SK-N-SH (cell line): ENCODE measurements around the gene RPS6KL1. TPM values are rescaled to one million over a fixed set of nuclear protein-coding genes. Genes with fewer than 3 reads are reported as not detected.
A peak's percentile ranks its signal among the peaks of the same experiment; 100 is the strongest.

Experiments
- CTCF ChIA-PET: fragments of 300-600, 350-600 bp; formaldehyde crosslinking; extraction: SDS; loops from one replicate; lab custom pipeline; 2021; lab: Yijun Ruan, JAX
- POLR2A ChIA-PET: fragments of 350-600 bp; sonication (Branson Sonifier 250); formaldehyde crosslinking; extraction: SDS; loops from one replicate; lab custom pipeline; 2020; ENCODE audit warnings: antibody characterized with exemption, inconsistent platforms; lab: Yijun Ruan, JAX
- DNase-seq: peaks from one replicate; pipeline ENCODE4 v3.0.0; 2012
- H2AFZ ChIP-seq: fragments of 200-600 bp; sonication (generic); 2 replicates; pipeline ENCODE4 v1.8.1; 2016; ENCODE audit warnings: antibody characterized with exemption, mild to moderate bottlenecking, low read depth
- H3F3A ChIP-seq: fragments of 200-600 bp; sonication (generic); replicated peaks from 2 replicates; pipeline ENCODE3; 2016; ENCODE audit warnings: antibody characterized with exemption, mild to moderate bottlenecking; ENCODE audit not compliant: insufficient read depth
- H3K27ac ChIP-seq, 2 experiments: fragments of 200-500 bp in 1 of 2; fragments of 200-600 bp in 1 of 2; sonication (Bioruptor generic) in 1 of 2; sonication (generic), shearing (Covaris generic) in 1 of 2; 2 replicates each; pipeline versions ENCODE4 v1.5.1 to v1.6.1; 2014 to 2016; ENCODE audit warnings: low read depth in 2 of 2, inconsistent platforms in 1 of 2, low read length in 1 of 2, mild to moderate bottlenecking in 1 of 2, mixed read lengths in 1 of 2
- H3K27me3 ChIP-seq: fragments of 200-600 bp; sonication (generic), shearing (Covaris generic); 2 replicates; pipeline ENCODE4 v1.6.1; 2016; ENCODE audit warnings: mixed run types; ENCODE audit not compliant: insufficient read depth
- H3K36me3 ChIP-seq, 2 experiments: fragments of 200-500 bp in 1 of 2; fragments of 200-600 bp in 1 of 2; sonication (Bioruptor generic) in 1 of 2; sonication (generic) in 1 of 2; replicated peaks in 1 of 2; 2 replicates each; pipeline versions ENCODE3 to v1.5.1; 2014 to 2016; ENCODE audit warnings: low read length in 1 of 2, mild to moderate bottlenecking in 1 of 2; ENCODE audit not compliant: insufficient read depth in 2 of 2, control insufficient read depth in 1 of 2
- H3K4me1 ChIP-seq, 2 experiments: fragments of 200-500 bp in 1 of 2; fragments of 200-600 bp in 1 of 2; sonication (Bioruptor generic) in 1 of 2; sonication (generic), shearing (Covaris generic) in 1 of 2; 2 replicates each; pipeline versions ENCODE4 v1.5.1 to v1.6.1; 2014 to 2016; ENCODE audit warnings: low read depth in 1 of 2, low read length in 1 of 2, mixed run types in 1 of 2; ENCODE audit not compliant: insufficient read depth in 2 of 2, control insufficient read depth in 1 of 2
- H3K4me2 ChIP-seq: fragments of 200-600 bp; sonication (generic), shearing (Covaris generic); 2 replicates; pipeline ENCODE4 v1.6.1; 2017; ENCODE audit warnings: mixed run types
- H3K4me3 ChIP-seq, 2 experiments: fragments of 200-500 bp in 1 of 2; fragments of 200-600 bp in 1 of 2; sonication (Bioruptor generic) in 1 of 2; sonication (generic), shearing (Covaris generic) in 1 of 2; 2 replicates each; pipeline versions ENCODE4 v1.5.1 to v1.8.1; 2014 to 2016; ENCODE audit warnings: low read depth in 2 of 2, inconsistent platforms in 1 of 2, low read length in 1 of 2, mild to moderate bottlenecking in 1 of 2, mixed read lengths in 1 of 2, moderate library complexity in 1 of 2
- H3K79me2 ChIP-seq: fragments of 200-600 bp; sonication (generic); 2 replicates; pipeline ENCODE4 v1.8.1; 2017; ENCODE audit warnings: mild to moderate bottlenecking; ENCODE audit not compliant: insufficient read depth
- H3K9ac ChIP-seq: fragments of 200-600 bp; sonication (generic); 2 replicates; pipeline ENCODE4 v1.6.1; 2017; ENCODE audit warnings: mixed run types
- H3K9me2 ChIP-seq: fragments of 200-600 bp; sonication (generic); 2 replicates; pipeline ENCODE4 v1.6.1; 2017; ENCODE audit warnings: mixed run types
- H3K9me3 ChIP-seq: fragments of 200-600 bp; sonication (generic); 2 replicates; pipeline ENCODE4 v1.6.1; 2017; ENCODE audit warnings: mixed run types, mild to moderate bottlenecking, moderate library complexity
- H4K20me1 ChIP-seq: fragments of 200-600 bp; sonication (generic); 2 replicates; pipeline ENCODE4 v1.6.1; 2017; ENCODE audit warnings: mild to moderate bottlenecking, mixed run types; ENCODE audit not compliant: insufficient read depth
- ELF1 ChIP-seq: IDR thresholded peaks from 2 replicates; pipeline ENCODE4 v1.4.0; 2012
- EP300 ChIP-seq, 2 experiments: IDR thresholded peaks; 2 replicates each; pipeline versions ENCODE4 v1.4.0 to v1.6.1; 2012; ENCODE audit warnings: borderline replicate concordance in 1 of 2, low read depth in 1 of 2, low read length in 1 of 2
- EZH2phosphoT487 ChIP-seq: fragments of 200-600 bp; sonication (generic); IDR thresholded peaks from 2 replicates; pipeline ENCODE4 v1.6.1; 2017; ENCODE audit warnings: low read depth, mixed run types, mild to moderate bottlenecking, antibody characterized with exemption, moderate library complexity, borderline replicate concordance
- JUND ChIP-seq: IDR thresholded peaks from 2 replicates; pipeline ENCODE4 v1.4.0; 2012
- MXI1 ChIP-seq: IDR thresholded peaks from 2 replicates; pipeline ENCODE4 v1.6.1; 2012; ENCODE audit warnings: mild to moderate bottlenecking, low read depth, low read length, improper control_type of control experiment
- NFIC ChIP-seq: IDR thresholded peaks from 2 replicates; pipeline ENCODE4 v1.4.0; 2012; ENCODE audit warnings: borderline replicate concordance
- POLR2AphosphoS5 ChIP-seq: IDR thresholded peaks from 2 replicates; pipeline ENCODE4 v1.6.1; 2012; ENCODE audit warnings: low read depth, low read length
- RCOR1 ChIP-seq: fragments of 150-350 bp; IDR thresholded peaks from 2 replicates; pipeline ENCODE4 v1.6.1; 2017; ENCODE audit warnings: antibody characterized with exemption, low read length
- RFX5 ChIP-seq: IDR thresholded peaks from 2 replicates; pipeline ENCODE4 v1.6.1; 2012; ENCODE audit warnings: mild to moderate bottlenecking, improper control_type of control experiment, low read length
- TCF12 ChIP-seq: IDR thresholded peaks from 2 replicates; pipeline ENCODE4 v1.4.0; 2012
- TEAD4 ChIP-seq: IDR thresholded peaks from 2 replicates; pipeline ENCODE4 v1.4.0; 2012; ENCODE audit warnings: mild to moderate bottlenecking, borderline replicate concordance; ENCODE audit not compliant: insufficient read depth
- USF1 ChIP-seq: IDR thresholded peaks from 2 replicates; pipeline ENCODE4 v1.4.0; 2012; ENCODE audit warnings: low read depth, borderline replicate concordance
- YY1 ChIP-seq: IDR thresholded peaks from 2 replicates; pipeline ENCODE4 v1.4.0; 2012; ENCODE audit warnings: low read depth, mild to moderate bottlenecking
- WGBS: methylation state at CpG from one replicate; pipeline ENCODE4 v1.1.6; 2017; ENCODE audit warnings: low lambda C conversion rate; 5-methylcytosine and 5-hydroxymethylcytosine counted together
- polyA plus RNA-seq, 3 experiments: library from polyadenylated mRNA; depleted of rRNA; stranded (reverse); fragments of >200 nt; gene quantifications; 2 replicates each; pipeline ENCODE4 v1.2.3, GENCODE V29; 2012
- TF ChIP-seq, protein P1 (sequence below): fragments of 150-350 bp; IDR thresholded peaks from 2 replicates; pipeline ENCODE4 v1.6.1; 2016; ENCODE audit warnings: mild to moderate bottlenecking, low read depth, low read length

Gene RPS6KL1
- polyA plus RNA-seq, 1 of the 3 experiments (the other 2 are of a cell fraction) = 2.5 TPM

GRCh38 chr14:74910556-74910955 lies 12.5 kb downstream of the RPS6KL1 start:
- Histone ChIP-seq H3K36me3 (no peaks in the 10 kb centered on the region), H3K9me3 (no peaks in the 10 kb centered on the region), H4K20me1 (no peaks in the 10 kb centered on the region), H3K79me2 (no peaks in the 10 kb centered on the region), H2AFZ (no peak overlapping the region), H3K4me2 (no peak overlapping the region), H3K4me1 (no peaks in the 10 kb centered on the region; a peak in 1 of 4 replicates), H3K4me3 (no peak overlapping the region), H3K27ac (no peak overlapping the region), H3K9me2 (no peaks in the 10 kb centered on the region), H3F3A (peaks cover 6% of the 10 kb centered on the region), H3K9ac (no peak overlapping the region), H3K27me3 (no peaks in the 10 kb centered on the region)
- CTCF ChIA-PET = interaction anchor here (1.1 to 26.0 kb wide), 5 partner anchors 16 to 178 kb away, joined by 3 to 537 read pairs (median 24); partner anchors contain the start of gene YLPM1
- WGBS = 89% methylated on average over 8 of the region's 10 CpGs
- DNase-seq = peak; percentile 59
- TF ChIP-seq USF1 = no peak
- no peak for TF ChIP-seq ELF1
- no peak for TF ChIP-seq EP300 (IDR thresholded peaks at IDR 0.05; ENCODE audit: borderline replicate concordance in 1 of 2, low read depth in 1 of 2, low read length in 1 of 2)
- no peak for TF ChIP-seq NFIC
- no peak for TF ChIP-seq RFX5
- POLR2A ChIA-PET = interaction anchor here (1.8 kb wide), 1 partner anchor 12 kb away, joined by 4 read pairs; the partner anchor contains the start of gene RPS6KL1

GRCh38 chr14:74909911-74910310 lies 13.1 kb downstream of the RPS6KL1 start:
- Histone ChIP-seq H3K4me3 (no peak overlapping the region), H3K79me2 (no peaks in the 10 kb centered on the region)
- TF ChIP-seq POLR2AphosphoS5 (no peak), YY1 (no peak), RCOR1 (no peak), TEAD4 (no peak), NFIC (no peak), MXI1 (no peak), EZH2phosphoT487 (no peak), JUND (no peak), TCF12 (no peak), EP300 (IDR thresholded peaks at IDR 0.05; ENCODE audit: borderline replicate concordance in 1 of 2, low read depth in 1 of 2, low read length in 1 of 2) (no peak)
- TF ChIP-seq, protein P1, sequence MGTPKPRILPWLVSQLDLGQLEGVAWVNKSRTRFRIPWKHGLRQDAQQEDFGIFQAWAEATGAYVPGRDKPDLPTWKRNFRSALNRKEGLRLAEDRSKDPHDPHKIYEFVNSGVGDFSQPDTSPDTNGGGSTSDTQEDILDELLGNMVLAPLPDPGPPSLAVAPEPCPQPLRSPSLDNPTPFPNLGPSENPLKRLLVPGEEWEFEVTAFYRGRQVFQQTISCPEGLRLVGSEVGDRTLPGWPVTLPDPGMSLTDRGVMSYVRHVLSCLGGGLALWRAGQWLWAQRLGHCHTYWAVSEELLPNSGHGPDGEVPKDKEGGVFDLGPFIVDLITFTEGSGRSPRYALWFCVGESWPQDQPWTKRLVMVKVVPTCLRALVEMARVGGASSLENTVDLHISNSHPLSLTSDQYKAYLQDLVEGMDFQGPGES = no peak
- TF ChIP-seq, all 33 proteins: peak for 0
- Histone ChIP-seq H3K36me3 (peaks cover 0 to 2% of the 10 kb centered on the region in 2 experiments), H3K27me3 (no peaks in the 10 kb centered on the region), H3K9me2 (no peaks in the 10 kb centered on the region), H3K27ac (no peak overlapping the region), H3K9me3 (no peaks in the 10 kb centered on the region), H3K4me2 (no peak overlapping the region), H2AFZ (no peak overlapping the region), H3F3A (peaks cover 12% of the 10 kb centered on the region), H3K9ac (no peak overlapping the region), H3K4me1 (no peaks in the 10 kb centered on the region; a peak in 1 of 4 replicates), H4K20me1 (no peaks in the 10 kb centered on the region)
- DNase-seq = no peak
- ChIA-PET CTCF (interaction anchor here (1.1 to 26.0 kb wide), 6 partner anchors 15 to 179 kb away, joined by 3 to 537 read pairs (median 74); partner anchors contain the start of genes DLST, PROX2 and YLPM1), POLR2A (no interaction called here)
- 98% methylated on average over 5 of the region's 10 CpGs for WGBS
